Measurements from ENCODE around the gene BCL2.

Gene BCL2

DNA sequence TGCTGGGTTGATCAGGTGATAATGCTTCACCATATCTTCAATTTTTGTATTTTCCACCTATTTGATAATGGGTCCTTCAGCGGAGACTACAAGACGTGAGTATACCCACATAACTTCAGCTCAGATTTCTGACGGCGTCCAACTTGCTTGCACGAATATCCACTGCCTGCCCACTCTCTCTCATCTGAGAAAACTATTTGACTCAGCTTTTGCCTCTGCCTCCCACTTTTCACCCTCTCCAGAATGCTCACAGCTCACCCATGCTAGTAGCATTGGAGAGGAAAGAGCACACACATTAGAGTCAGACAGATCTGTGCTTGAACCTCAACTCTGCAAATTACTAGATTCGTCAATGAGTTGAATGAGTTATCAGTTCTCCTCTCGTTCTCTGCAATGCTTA, 166.8 kb downstream of the BCL2 start:
- peaks cover 47% of the 10 kb centered on the region for H3K4me1 ChIP-seq (ENCODE audit: insufficient read depth, low read length)
- no peaks in the 10 kb centered on the region for H3K27me3 ChIP-seq (ENCODE audit: insufficient read depth, low read length, poor library complexity)
- peaks cover 22% of the 10 kb centered on the region for H3K36me3 ChIP-seq (ENCODE audit: insufficient read depth, low read length)
- no peak overlapping the region for H3K4me3 ChIP-seq (ENCODE audit: low read depth in 1 of 2, low read length in 2 of 2)
- peak overlapping the region; percentile 58 for H3K27ac ChIP-seq (ENCODE audit: low read length)
- no peaks in the 10 kb centered on the region for H3K9me3 ChIP-seq (ENCODE audit: insufficient read depth, low read length, severe bottlenecking)
- DNase-seq: no peak
- no peak overlapping the region for H2AFZ ChIP-seq (ENCODE audit: low read depth, low read length)
- H3K9ac ChIP-seq (ENCODE audit: low read depth, low read length): no peak overlapping the region
- H3K4me2 ChIP-seq (ENCODE audit: insufficient read depth, low read length): no peak overlapping the region
- TF ChIP-seq, protein P1, sequence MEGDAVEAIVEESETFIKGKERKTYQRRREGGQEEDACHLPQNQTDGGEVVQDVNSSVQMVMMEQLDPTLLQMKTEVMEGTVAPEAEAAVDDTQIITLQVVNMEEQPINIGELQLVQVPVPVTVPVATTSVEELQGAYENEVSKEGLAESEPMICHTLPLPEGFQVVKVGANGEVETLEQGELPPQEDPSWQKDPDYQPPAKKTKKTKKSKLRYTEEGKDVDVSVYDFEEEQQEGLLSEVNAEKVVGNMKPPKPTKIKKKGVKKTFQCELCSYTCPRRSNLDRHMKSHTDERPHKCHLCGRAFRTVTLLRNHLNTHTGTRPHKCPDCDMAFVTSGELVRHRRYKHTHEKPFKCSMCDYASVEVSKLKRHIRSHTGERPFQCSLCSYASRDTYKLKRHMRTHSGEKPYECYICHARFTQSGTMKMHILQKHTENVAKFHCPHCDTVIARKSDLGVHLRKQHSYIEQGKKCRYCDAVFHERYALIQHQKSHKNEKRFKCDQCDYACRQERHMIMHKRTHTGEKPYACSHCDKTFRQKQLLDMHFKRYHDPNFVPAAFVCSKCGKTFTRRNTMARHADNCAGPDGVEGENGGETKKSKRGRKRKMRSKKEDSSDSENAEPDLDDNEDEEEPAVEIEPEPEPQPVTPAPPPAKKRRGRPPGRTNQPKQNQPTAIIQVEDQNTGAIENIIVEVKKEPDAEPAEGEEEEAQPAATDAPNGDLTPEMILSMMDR (IDR thresholded peaks at IDR 0.05; ENCODE audit: borderline replicate concordance, extremely low read depth, low read length, poor library complexity, severe bottlenecking): no peak
- no peak for TF ChIP-seq EZH2 (IDR thresholded peaks at IDR 0.05; ENCODE audit: borderline replicate concordance, low read depth, low read length, severe bottlenecking)
- peaks cover 91% of the 10 kb centered on the region for H3K79me2 ChIP-seq (ENCODE audit: insufficient read depth, low read length)
- no peak for ATAC-seq (ENCODE audit: insufficient read depth, low read depth)
- peaks cover 9% of the 10 kb centered on the region; the same call in 1 of the 2 replicates for H4K20me1 ChIP-seq (ENCODE audit: insufficient read depth, low read length)

DNA sequence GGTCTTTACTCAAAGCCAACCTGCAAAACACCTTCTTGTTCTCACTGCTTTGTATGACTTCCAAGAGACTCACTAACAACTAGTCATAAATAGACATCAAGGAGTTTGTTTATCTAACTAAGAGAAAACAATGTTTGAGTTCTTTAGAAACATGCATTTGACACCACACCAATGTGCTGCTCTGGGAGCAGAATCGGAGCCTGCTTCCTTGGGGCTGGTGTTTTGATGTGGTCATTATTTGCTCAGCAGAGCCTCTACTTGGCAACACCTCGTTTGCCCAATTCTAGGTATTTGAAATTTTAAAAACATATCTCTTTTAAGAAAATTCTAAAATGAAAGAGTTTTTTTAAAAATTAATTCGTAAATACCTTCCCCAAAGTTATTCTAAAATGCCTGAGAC, 167.5 kb downstream of the BCL2 start:
- no peaks in the 10 kb centered on the region for H3K9me3 ChIP-seq (ENCODE audit: insufficient read depth, low read length, severe bottlenecking)
- no peak overlapping the region; the same call in 1 of the 2 replicates for H3K9ac ChIP-seq (ENCODE audit: low read depth, low read length)
- no peak overlapping the region; the same call in 1 of the 2 replicates for H3K4me2 ChIP-seq (ENCODE audit: insufficient read depth, low read length)
- peaks cover 91% of the 10 kb centered on the region for H3K79me2 ChIP-seq (ENCODE audit: insufficient read depth, low read length)
- ATAC-seq (ENCODE audit: insufficient read depth, low read depth): peak; percentile 86
- peaks cover 9% of the 10 kb centered on the region; the same call in 1 of the 2 replicates for H4K20me1 ChIP-seq (ENCODE audit: insufficient read depth, low read length)
- H3K4me1 ChIP-seq (ENCODE audit: insufficient read depth, low read length): peaks cover 47% of the 10 kb centered on the region
- DNase-seq: peak; percentile 72
- no peak overlapping the region for H3K4me3 ChIP-seq (ENCODE audit: low read depth in 1 of 2, low read length in 2 of 2)
- H3K27ac ChIP-seq (ENCODE audit: low read length): peak overlapping the region; percentile 55
- no peak overlapping the region for H2AFZ ChIP-seq (ENCODE audit: low read depth, low read length)
- H3K36me3 ChIP-seq (ENCODE audit: insufficient read depth, low read length): peaks cover 16% of the 10 kb centered on the region
- TF ChIP-seq, protein P1 (IDR thresholded peaks at IDR 0.05; ENCODE audit: borderline replicate concordance, extremely low read depth, low read length, poor library complexity, severe bottlenecking): no peak
- TF ChIP-seq EZH2 (IDR thresholded peaks at IDR 0.05; ENCODE audit: borderline replicate concordance, low read depth, low read length, severe bottlenecking): no peak
- no peaks in the 10 kb centered on the region for H3K27me3 ChIP-seq (ENCODE audit: insufficient read depth, low read length, poor library complexity)

DNA sequence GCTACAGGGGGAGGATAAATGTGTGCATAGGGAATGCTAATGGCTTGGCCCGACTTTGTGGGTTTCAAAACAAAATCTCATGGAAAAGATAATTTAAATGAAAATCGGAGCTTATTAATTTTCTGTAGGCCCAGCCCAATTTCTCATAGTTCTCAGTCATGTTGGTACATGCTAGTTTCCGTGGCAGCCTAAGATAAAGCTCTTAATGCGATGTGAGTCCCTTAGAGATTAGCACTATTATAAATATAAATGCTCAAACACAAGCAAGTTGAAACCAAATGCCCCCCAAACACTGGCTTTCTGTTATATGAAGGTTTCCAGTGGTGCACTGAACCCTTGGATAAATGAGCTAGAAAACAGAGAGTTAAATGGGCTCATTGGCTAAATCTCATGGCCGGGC, 168.0 kb downstream of the BCL2 start:
- Histone ChIP-seq H3K79me2 (ENCODE audit: insufficient read depth, low read length) (peaks cover 91% of the 10 kb centered on the region), H3K9ac (ENCODE audit: low read depth, low read length) (no peak overlapping the region; the same call in 1 of the 2 replicates), H3K36me3 (ENCODE audit: insufficient read depth, low read length) (peaks cover 14% of the 10 kb centered on the region), H3K4me1 (ENCODE audit: insufficient read depth, low read length) (peaks cover 47% of the 10 kb centered on the region), H3K27me3 (ENCODE audit: insufficient read depth, low read length, poor library complexity) (no peaks in the 10 kb centered on the region), H3K9me3 (ENCODE audit: insufficient read depth, low read length, severe bottlenecking) (no peaks in the 10 kb centered on the region), H3K4me2 (ENCODE audit: insufficient read depth, low read length) (no peak overlapping the region), H2AFZ (ENCODE audit: low read depth, low read length) (no peak overlapping the region), H3K27ac (ENCODE audit: low read length) (peak overlapping the region; percentile 55), H4K20me1 (ENCODE audit: insufficient read depth, low read length) (peaks cover 9% of the 10 kb centered on the region; the same call in 1 of the 2 replicates), H3K4me3 (ENCODE audit: low read depth in 1 of 2, low read length in 2 of 2) (no peak overlapping the region)
- no peak for ATAC-seq (ENCODE audit: insufficient read depth, low read depth)
- no peak for DNase-seq
- TF ChIP-seq, protein P1 (IDR thresholded peaks at IDR 0.05; ENCODE audit: borderline replicate concordance, extremely low read depth, low read length, poor library complexity, severe bottlenecking): no peak
- no peak for TF ChIP-seq EZH2 (IDR thresholded peaks at IDR 0.05; ENCODE audit: borderline replicate concordance, low read depth, low read length, severe bottlenecking)
